A549 (cell line): ENCODE measurements around the gene IMP3.

Experiments used
- CTCF ChIP-seq: fragments of >200 bp; sonication (Bioruptor Twin); formaldehyde crosslinking; IDR thresholded peaks from 3 replicates; pipeline ENCODE4 v1.5.1; 2016
- EHMT2 ChIP-seq: fragments of 200-600 bp; sonication (generic); IDR thresholded peaks from 2 replicates; pipeline ENCODE4 v1.6.1; 2016; ENCODE audit warnings: antibody characterized with exemption, low read depth, mild to moderate bottlenecking, moderate library complexity
- EP300 ChIP-seq, 2 experiments: fragments of >200 bp; sonication (Bioruptor Twin); formaldehyde crosslinking; IDR thresholded peaks; 2 replicates in 1 of 2; 3 replicates in 1 of 2; pipeline ENCODE4 v1.6.1; 2016 to 2017
- ESRRA ChIP-seq: fragments of 150-350 bp; IDR thresholded peaks from 2 replicates; pipeline ENCODE4 v1.6.1; 2014; ENCODE audit warnings: mild to moderate bottlenecking, low read length, borderline replicate concordance
- HOXB5 ChIP-seq: fragments of 250-450 bp; sonication (Bioruptor Pico); IDR thresholded peaks from 2 replicates; pipeline ENCODE4 v1.5.0; 2020; ENCODE audit warnings: mild to moderate bottlenecking, moderate library complexity
- MAX ChIP-seq: IDR thresholded peaks from 2 replicates; pipeline ENCODE4 v1.6.1; 2012
- PHF8 ChIP-seq: fragments of 200-600 bp; sonication (generic); IDR thresholded peaks from 2 replicates; pipeline ENCODE4 v1.6.1; 2016; ENCODE audit warnings: low read depth, mild to moderate bottlenecking, antibody characterized with exemption, moderate library complexity, borderline replicate concordance
- RARB ChIP-seq: fragments of 250-450 bp; sonication (Bioruptor Pico); IDR thresholded peaks from 2 replicates; pipeline ENCODE4 v1.8.0; 2021; ENCODE audit warnings: mild to moderate bottlenecking, moderate library complexity
- RCOR1 ChIP-seq: fragments of 150-350 bp; IDR thresholded peaks from 2 replicates; pipeline ENCODE4 v1.6.1; 2014; ENCODE audit warnings: antibody characterized with exemption, low read length, low read depth

GRCh38 chr15:75641603-75642002 is 1.6 kb upstream of the IMP3 start:
- no peak for TF ChIP-seq RARB (CRISPR knock-in tag)
- TF ChIP-seq EP300 (IDR thresholded peaks at IDR 0.05), result no peak
- no peak for TF ChIP-seq CTCF
- TF ChIP-seq ESRRA, result no peak
- TF ChIP-seq MAX, result no peak
- TF ChIP-seq PHF8, result no peak
- TF ChIP-seq EHMT2, result no peak
- TF ChIP-seq RCOR1, result no peak
- TF ChIP-seq HOXB5, result no peak
